22Rv1 (cell line): ENCODE data around the gene TPSG1.
"Not testable (repeated sequence)": the region's sequence is repeated elsewhere in the genome, so short reads cannot be mapped to it uniquely, and the experiment has no call there.

Source experiments
- H3K27ac ChIP-seq: fragments of 450-650 bp; 2 replicates; pipeline ENCODE4 v1.5.1; 2017
- ZFX ChIP-seq: fragments of 450-650 bp; IDR thresholded peaks from 2 replicates; pipeline ENCODE4 v1.6.1; 2017; ENCODE audit warnings: antibody characterized with exemption, borderline replicate concordance
- TF ChIP-seq, protein P1 (sequence below): fragments of 450-650 bp; IDR thresholded peaks from 2 replicates; pipeline ENCODE4 v1.5.1; 2017; ENCODE audit warnings: mild to moderate bottlenecking

Gene TPSG1

DNA sequence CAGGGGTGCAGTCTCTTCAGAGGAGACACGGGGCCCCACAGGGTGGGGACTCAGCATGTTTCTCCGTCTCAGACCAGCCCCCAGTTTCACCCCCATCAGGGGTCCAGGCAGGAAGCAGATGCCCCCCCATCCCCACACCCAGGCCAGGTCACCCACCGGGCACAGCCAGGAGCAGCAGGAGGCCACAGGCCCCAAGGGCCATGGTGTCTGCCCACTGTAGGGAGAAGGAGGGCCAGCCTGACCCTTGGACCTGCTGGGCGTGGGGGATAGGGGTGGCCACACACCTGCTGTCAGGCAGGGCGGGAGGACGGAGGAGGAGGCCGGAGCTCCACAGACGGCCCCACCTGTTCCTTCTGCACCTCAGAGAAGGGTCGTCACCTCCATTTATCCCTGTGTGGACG lies at the start of gene TPSG1:
TPSG1 (minus strand) TSS at position 218 of the 401 bp plus-strand sequence; CDS start at position 202, 16 bp downstream.
- H3K27ac ChIP-seq: no peak within 1 kb of the TSS
- no peak for TF ChIP-seq ZFX
- TF ChIP-seq, protein P1, sequence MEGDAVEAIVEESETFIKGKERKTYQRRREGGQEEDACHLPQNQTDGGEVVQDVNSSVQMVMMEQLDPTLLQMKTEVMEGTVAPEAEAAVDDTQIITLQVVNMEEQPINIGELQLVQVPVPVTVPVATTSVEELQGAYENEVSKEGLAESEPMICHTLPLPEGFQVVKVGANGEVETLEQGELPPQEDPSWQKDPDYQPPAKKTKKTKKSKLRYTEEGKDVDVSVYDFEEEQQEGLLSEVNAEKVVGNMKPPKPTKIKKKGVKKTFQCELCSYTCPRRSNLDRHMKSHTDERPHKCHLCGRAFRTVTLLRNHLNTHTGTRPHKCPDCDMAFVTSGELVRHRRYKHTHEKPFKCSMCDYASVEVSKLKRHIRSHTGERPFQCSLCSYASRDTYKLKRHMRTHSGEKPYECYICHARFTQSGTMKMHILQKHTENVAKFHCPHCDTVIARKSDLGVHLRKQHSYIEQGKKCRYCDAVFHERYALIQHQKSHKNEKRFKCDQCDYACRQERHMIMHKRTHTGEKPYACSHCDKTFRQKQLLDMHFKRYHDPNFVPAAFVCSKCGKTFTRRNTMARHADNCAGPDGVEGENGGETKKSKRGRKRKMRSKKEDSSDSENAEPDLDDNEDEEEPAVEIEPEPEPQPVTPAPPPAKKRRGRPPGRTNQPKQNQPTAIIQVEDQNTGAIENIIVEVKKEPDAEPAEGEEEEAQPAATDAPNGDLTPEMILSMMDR: no peak

DNA sequence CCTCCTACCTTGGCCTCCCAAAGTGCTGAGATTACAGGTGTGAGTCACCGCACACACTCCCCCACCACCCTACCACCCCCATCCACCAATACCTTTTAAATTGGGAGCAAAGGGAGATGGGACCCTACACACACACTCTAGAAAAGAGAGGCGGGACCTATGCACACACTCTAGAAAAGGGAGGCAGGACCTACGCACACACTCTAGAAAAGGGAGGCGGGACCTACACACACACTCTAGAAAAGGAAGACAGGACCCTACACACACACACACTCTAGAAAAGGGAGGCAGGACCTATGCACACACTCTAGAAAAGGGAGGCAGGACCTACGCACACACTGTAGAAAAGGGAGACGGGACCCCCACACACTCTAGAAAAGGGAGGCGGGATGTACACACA lies 49.7 kb upstream of the TPSG1 start:
- TF ChIP-seq, protein P1: no peak
- TF ChIP-seq ZFX: no peak
- no peak overlapping the region for H3K27ac ChIP-seq

DNA sequence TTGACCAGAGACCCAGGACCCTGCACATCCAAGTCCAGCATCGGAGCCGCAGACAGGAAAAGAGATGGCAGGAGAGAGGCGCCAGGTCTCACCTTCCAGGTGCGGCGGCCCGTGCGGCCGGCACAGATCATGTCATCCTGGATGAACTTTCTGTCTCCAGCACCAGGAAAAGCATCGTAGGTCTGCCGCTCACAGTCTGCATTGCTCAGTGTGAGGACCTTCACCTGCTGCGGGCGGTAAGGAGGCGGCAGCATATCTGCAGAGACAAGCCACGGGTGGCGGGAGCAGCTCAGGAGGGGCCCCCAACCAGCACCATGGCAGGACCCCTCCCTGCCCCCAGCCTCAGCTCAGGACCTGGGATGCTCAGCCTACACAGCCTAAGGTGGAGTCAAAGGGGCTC lies 48.7 kb upstream of the TPSG1 start:
- no peak for TF ChIP-seq ZFX
- TF ChIP-seq, protein P1: no peak
- H3K27ac ChIP-seq: no peak overlapping the region

DNA sequence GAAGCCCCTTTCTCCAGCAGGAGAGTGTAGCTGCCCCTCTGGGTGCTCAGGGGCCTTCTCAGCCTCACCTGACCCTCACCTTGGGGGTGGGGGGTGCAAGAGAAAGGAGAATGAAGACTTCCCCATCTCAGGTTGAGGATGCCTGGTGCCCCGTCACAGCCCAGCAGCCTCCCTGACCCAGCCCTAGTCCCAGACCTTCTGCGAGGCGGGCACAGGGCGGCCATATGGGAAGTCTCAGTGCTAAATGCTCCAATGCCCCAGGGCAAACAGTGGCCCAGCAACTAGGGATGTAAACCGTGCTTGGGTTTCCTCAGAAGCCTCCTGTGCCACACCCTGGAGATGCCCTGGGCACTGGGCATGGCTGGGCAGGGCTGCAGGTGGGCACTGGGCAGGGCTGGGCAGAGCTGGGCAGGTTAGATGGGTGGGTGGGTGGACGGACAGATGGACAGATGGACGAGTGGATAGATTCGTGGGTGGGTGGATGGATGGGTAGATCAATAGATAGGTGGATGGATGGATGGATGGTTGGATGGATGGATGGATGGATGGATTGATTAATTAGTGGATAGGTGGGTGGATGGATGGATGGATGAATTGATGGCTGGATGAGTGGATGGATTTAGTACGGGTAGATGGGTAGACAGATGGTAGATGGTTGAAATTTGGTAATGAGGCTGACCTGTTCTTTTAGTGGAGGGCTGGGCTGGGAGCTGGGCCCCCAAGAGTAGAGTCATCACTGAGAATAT lies 47.6 kb upstream of the TPSG1 start:
- TF ChIP-seq ZFX: no peak
- TF ChIP-seq, protein P1: no peak
- H3K27ac ChIP-seq: no peak overlapping the region

DNA sequence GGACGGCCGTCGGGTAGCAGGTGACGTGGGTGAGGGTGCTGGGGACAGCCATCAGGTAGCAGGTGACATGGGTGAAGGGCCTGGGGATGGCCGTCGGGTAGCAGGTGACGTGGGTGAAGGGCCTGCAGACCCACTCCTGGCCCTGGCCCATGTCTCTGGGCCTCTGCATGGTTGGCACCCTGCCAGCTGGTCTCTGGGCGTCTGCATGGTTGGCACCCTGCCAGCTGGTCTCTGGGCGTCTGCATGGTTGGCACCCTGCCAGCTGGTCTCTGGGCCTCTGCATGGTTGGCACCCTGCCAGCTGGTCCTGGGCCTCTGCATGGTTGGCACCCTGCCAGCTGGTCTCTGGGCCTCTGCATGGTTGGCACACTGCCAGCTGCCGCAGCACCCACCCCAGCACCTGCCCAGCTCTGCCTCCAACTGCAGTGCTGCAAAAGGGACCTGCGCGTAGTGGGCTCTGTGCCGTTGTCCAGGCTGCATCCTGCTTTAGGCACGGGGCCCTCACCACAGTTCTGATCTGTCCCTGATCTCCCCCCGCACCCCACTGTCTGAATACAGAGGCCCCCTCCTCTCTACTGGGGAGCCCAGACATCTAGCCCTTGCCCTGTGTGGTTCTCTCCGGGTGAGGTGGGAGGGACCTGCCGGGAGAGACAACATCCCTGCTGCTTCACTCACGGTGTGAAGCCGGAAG lies 46.8 kb upstream of the TPSG1 start:
- not testable (repeated sequence) for H3K27ac ChIP-seq

DNA sequence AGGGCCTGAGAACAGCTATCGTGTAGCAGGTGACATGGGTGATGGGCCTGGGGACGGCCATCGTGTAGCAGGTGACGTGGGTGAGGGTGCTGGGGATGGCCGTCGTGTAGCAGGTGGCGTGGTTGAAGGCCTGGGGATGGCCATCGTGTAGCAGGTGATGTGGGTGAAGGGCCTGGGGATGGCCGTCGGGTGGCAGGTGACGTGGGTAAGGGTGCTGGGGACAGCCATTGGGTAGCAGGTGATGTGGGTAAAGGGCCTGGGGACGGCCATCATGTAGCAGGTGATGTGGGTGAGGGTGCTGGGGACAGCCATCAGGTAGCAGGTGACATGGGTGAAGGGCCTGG lies 46.3 kb upstream of the TPSG1 start:
- no peak overlapping the region for H3K27ac ChIP-seq
- no peak for TF ChIP-seq ZFX
- TF ChIP-seq, protein P1: no peak

DNA sequence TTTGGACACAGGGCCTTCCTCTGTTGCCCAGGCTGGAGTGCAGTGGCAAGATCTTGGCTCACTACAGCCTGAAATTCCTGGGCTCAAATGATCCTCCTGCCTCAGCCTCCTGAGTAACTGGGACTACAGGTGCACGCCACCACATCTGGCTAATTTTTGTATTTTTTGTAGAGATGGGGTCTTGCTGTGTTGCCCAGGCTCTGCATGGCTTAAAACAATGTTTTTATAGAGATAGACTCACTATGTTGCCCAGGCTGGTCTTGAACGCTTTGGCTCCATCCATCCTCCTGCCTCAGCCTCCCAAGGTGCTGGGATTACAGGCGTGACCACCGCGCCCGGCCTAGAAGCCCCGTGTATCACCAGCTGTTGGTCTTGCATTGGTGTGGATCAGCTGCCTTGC lies 44.4 kb upstream of the TPSG1 start:
- not testable (repeated sequence) for H3K27ac ChIP-seq

DNA sequence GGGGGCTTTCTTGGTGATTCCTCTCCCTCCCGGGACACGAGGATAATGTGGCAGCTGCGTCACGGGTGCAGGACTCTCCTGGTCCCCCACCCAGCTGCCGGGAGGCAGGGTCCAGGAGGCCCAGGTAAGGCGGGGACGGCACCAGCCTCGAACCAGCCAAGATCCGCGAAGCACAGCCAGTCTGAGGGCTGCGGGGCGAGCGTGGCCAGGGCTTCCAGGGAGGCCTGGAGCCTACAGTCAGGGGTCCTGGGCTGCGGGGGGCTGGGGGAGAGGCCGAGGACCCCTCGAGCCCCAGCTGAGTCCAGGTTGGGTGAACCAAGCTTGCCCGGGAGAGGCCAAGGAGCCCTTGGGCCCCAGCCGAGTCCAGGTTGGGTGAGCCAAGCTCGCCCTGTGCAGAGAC lies 40.8 kb upstream of the TPSG1 start:
- no peak overlapping the region for H3K27ac ChIP-seq
- no peak for TF ChIP-seq ZFX
- TF ChIP-seq, protein P1: no peak
